K562 (cell line): ENCODE measurements around the gene ITGA2B. TPM values are rescaled to one million over a fixed set of nuclear protein-coding genes. Genes with fewer than 3 reads are reported as not detected.

Experiments used
- CCNT2 ChIP-seq: IDR thresholded peaks from 2 replicates; pipeline ENCODE4 v1.6.1; 2011; ENCODE audit warnings: borderline replicate concordance, low read depth, mild to moderate bottlenecking, moderate library complexity, mixed read lengths, low read length; ENCODE audit not compliant: insufficient read length; ENCODE audit errors: extremely low read depth
- E2F5 ChIP-seq: sonication (generic); formaldehyde crosslinking; IDR thresholded peaks from 2 replicates; pipeline ENCODE4 v1.8.0; 2022; ENCODE audit warnings: mild to moderate bottlenecking, missing genetic modification reagents
- E2F6 ChIP-seq, 2 experiments: IDR thresholded peaks; 2 replicates each; pipeline ENCODE4 v1.6.1; 2011; ENCODE audit warnings: borderline replicate concordance in 1 of 2, control low read depth in 1 of 2, low read depth in 1 of 2, low read length in 1 of 2, mild to moderate bottlenecking in 1 of 2, mixed read lengths in 1 of 2, moderate library complexity in 1 of 2; ENCODE audit not compliant: insufficient read depth in 1 of 2, insufficient read length in 1 of 2, poor library complexity in 1 of 2, severe bottlenecking in 1 of 2; ENCODE audit errors: extremely low read depth in 1 of 2
- ESRRB ChIP-seq: fragments of 250-450 bp; sonication (Bioruptor Pico); IDR thresholded peaks from 2 replicates; pipeline ENCODE4 v1.5.0; 2020; ENCODE audit warnings: mild to moderate bottlenecking, moderate library complexity, borderline replicate concordance
- ILF3 ChIP-seq: fragments of 450-650 bp; IDR thresholded peaks from 2 replicates; pipeline ENCODE4 v1.6.1; 2018; ENCODE audit warnings: antibody characterized with exemption, mild to moderate bottlenecking, moderate library complexity, borderline replicate concordance
- MAFF ChIP-seq: IDR thresholded peaks from 2 replicates; pipeline ENCODE4 v1.6.1; 2012; ENCODE audit warnings: low read length, improper control_type of control experiment
- NR2C1 ChIP-seq, 2 experiments: fragments of 450-650 bp; IDR thresholded peaks; 2 replicates each; pipeline ENCODE4 v1.6.1; 2017; ENCODE audit warnings: mild to moderate bottlenecking in 2 of 2, antibody characterized with exemption in 1 of 2, inconsistent platforms in 1 of 2, missing compliant biosample characterization in 1 of 2, missing genetic modification characterization in 1 of 2
- RBM17 ChIP-seq: fragments of 200-400 bp; formaldehyde crosslinking; IDR thresholded peaks from 2 replicates; pipeline ENCODE4 v1.6.1; 2017; ENCODE audit warnings: low read depth, mild to moderate bottlenecking, low read length, borderline replicate concordance
- RBM39 ChIP-seq: fragments of 200-400 bp; formaldehyde crosslinking; optimal IDR thresholded peaks from 2 replicates; pipeline ENCODE3; 2018; ENCODE audit warnings: low read depth, low read length
- SIX5 ChIP-seq, 2 experiments: IDR thresholded peaks; 2 replicates each; pipeline ENCODE4 v1.6.1; 2011; ENCODE audit warnings: low read length in 2 of 2, borderline replicate concordance in 1 of 2, low read depth in 1 of 2, mild to moderate bottlenecking in 1 of 2, moderate library complexity in 1 of 2; ENCODE audit not compliant: insufficient read depth in 1 of 2
- SMC3 ChIP-seq: conservative IDR thresholded peaks from 2 replicates; pipeline ENCODE4 v1.6.1; 2011; ENCODE audit warnings: low read depth, low read length, improper control_type of control experiment; ENCODE audit not compliant: insufficient read depth
- ZBTB33 ChIP-seq: sonication (generic); formaldehyde crosslinking; IDR thresholded peaks from 2 replicates; pipeline ENCODE4 v1.8.1; 2023; ENCODE audit warnings: mild to moderate bottlenecking, missing genetic modification reagents
- ZNF280A ChIP-seq: fragments of 450-650 bp; IDR thresholded peaks from 2 replicates; pipeline ENCODE4 v1.6.1; 2018; ENCODE audit warnings: mild to moderate bottlenecking, low read depth; ENCODE audit not compliant: partially characterized antibody
- polyA plus RNA-seq, 8 experiments: library from polyadenylated mRNA; depleted of rRNA in 4 of 8; stranded (reverse) in 5 of 8; unstranded in 3 of 8; fragments of >200 nt; fragmentation: Nextera tagmentation in 2 of 8; fragmentation: Illumina TruSeq in 1 of 8; extraction: Ambion mirVana in 2 of 8; extraction: Trizol in 1 of 8; gene quantifications; 2 replicates each; pipeline versions ENCODE4 v1.2.1 to v1.2.3, GENCODE V29; 2011 to 2014; ENCODE audit warnings: inconsistent platforms in 1 of 8, missing spikeins in 1 of 8
- total RNA-seq, 7 experiments: library from RNA; depleted of rRNA in 6 of 7; stranded (reverse); fragments of >200 nt in 6 of 7; fragmentation: Illumina TruSeq in 2 of 7; extraction: Trizol in 2 of 7; gene quantifications; 2 replicates each; pipeline versions ENCODE4 v1.2.1 to v1.2.3, GENCODE V29; 2011 to 2021; ENCODE audit warnings: low replicate concordance in 1 of 7

ITGA2B gene
- total and polyA plus RNA-seq, 9 of the 15 experiments (the other 6 are each of a cell fraction or from before 2014, with no cell fraction given), result 1.1 to 26.4 (median 5.6) TPM

- TF ChIP-seq SIX5 (IDR thresholded peaks at IDR 0.05; ENCODE audit: borderline replicate concordance in 1 of 2, insufficient read depth in 1 of 2, low read depth in 1 of 2, low read length in 2 of 2) (no peak), E2F6 (IDR thresholded peaks at IDR 0.05; ENCODE audit: borderline replicate concordance in 1 of 2, extremely low read depth in 1 of 2, insufficient read depth in 1 of 2, insufficient read length in 1 of 2, low read depth in 1 of 2, low read length in 1 of 2, poor library complexity in 1 of 2, severe bottlenecking in 1 of 2) (peak in 1 of 2 experiments; percentile 19), ILF3 (no peak), ZNF280A (no peak), NR2C1 (IDR thresholded peaks at IDR 0.05) (no peak), NR2C1 (tag; IDR thresholded peaks at IDR 0.05) (no peak), RBM17 (no peak), MAFF (no peak), ZBTB33 (no peak), RBM39 (no peak), SMC3 (0 out of 2 replicates have a peak, but pooled peaks have one; percentile 24), CCNT2 (no peak), ESRRB (no peak), E2F5 (0 out of 2 replicates have a peak, but pooled peaks have one; percentile 46)
Observed at GRCh38 chr17:44345454-44346026, 43.9 kb downstream of the ITGA2B start (continued).
